ENCODE measurements around the gene OXCT1. TPM values are rescaled to one million over a fixed set of nuclear protein-coding genes. Genes with fewer than 3 reads are reported as not detected.

Gene OXCT1
- polyA plus RNA-seq, 2 of the 4 experiments (the other 2 are of a cell fraction) = 2.6 to 3.0 TPM

DNA sequence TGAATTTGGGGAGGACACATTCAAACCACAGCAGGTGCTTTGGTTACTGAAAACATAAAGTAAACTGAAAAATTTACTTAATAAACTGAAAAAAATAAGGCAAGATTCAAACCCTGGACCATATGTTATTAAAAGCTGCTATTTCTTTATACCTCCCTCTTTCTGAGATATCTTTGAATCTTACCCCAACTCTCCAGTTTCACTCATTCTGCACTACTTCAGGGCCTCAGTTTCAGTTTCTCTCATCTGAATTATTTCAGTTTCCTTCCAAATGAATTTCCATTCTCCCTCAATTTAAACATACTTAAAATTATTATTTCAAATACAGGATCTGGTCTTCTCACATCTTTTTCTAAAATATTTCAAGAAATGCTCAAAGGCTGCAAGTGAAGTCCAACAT, 4.9 kb upstream of the OXCT1 start (continued):
- TF ChIP-seq, protein P1, sequence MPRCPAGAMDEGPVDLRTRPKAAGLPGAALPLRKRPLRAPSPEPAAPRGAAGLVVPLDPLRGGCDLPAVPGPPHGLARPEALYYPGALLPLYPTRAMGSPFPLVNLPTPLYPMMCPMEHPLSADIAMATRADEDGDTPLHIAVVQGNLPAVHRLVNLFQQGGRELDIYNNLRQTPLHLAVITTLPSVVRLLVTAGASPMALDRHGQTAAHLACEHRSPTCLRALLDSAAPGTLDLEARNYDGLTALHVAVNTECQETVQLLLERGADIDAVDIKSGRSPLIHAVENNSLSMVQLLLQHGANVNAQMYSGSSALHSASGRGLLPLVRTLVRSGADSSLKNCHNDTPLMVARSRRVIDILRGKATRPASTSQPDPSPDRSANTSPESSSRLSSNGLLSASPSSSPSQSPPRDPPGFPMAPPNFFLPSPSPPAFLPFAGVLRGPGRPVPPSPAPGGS (IDR thresholded peaks at IDR 0.05) = no peak
- TF ChIP-seq GATA3 (IDR thresholded peaks at IDR 0.05; ENCODE audit: borderline replicate concordance) (no peak), EHF (CRISPR knock-in tag; IDR thresholded peaks at IDR 0.05) (no peak), SREBF2 (IDR thresholded peaks at IDR 0.05) (no peak), RNF2 (IDR thresholded peaks at IDR 0.05; ENCODE audit: borderline replicate concordance, low read depth) (no peak), BHLHE40 (IDR thresholded peaks at IDR 0.05; ENCODE audit: low read depth, low read length) (no peak), SMC3 (IDR thresholded peaks at IDR 0.05) (no peak)

- TF ChIP-seq RAD21 (conservative IDR thresholded peaks at IDR 0.05 in 1 of 2, IDR thresholded peaks at IDR 0.05 in 1 of 2) = no peak
- no peak for TF ChIP-seq NPAS2 (CRISPR knock-in tag; IDR thresholded peaks at IDR 0.05; ENCODE audit: borderline replicate concordance)
- TF ChIP-seq, protein P2, sequence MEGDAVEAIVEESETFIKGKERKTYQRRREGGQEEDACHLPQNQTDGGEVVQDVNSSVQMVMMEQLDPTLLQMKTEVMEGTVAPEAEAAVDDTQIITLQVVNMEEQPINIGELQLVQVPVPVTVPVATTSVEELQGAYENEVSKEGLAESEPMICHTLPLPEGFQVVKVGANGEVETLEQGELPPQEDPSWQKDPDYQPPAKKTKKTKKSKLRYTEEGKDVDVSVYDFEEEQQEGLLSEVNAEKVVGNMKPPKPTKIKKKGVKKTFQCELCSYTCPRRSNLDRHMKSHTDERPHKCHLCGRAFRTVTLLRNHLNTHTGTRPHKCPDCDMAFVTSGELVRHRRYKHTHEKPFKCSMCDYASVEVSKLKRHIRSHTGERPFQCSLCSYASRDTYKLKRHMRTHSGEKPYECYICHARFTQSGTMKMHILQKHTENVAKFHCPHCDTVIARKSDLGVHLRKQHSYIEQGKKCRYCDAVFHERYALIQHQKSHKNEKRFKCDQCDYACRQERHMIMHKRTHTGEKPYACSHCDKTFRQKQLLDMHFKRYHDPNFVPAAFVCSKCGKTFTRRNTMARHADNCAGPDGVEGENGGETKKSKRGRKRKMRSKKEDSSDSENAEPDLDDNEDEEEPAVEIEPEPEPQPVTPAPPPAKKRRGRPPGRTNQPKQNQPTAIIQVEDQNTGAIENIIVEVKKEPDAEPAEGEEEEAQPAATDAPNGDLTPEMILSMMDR (IDR thresholded peaks at IDR 0.05) = no peak
- TF ChIP-seq EP300 (IDR thresholded peaks at IDR 0.05) = no peak
- no peak for TF ChIP-seq MAFK (IDR thresholded peaks at IDR 0.05; ENCODE audit: partially characterized antibody)
- TF ChIP-seq HOXB5 (CRISPR knock-in tag; IDR thresholded peaks at IDR 0.05) = no peak
- TF ChIP-seq FOXS1 (CRISPR knock-in tag; IDR thresholded peaks at IDR 0.05) = no peak
- no peak for TF ChIP-seq FOSB (CRISPR knock-in tag; IDR thresholded peaks at IDR 0.05)
- TF ChIP-seq ZNF302 (CRISPR knock-in tag; IDR thresholded peaks at IDR 0.05) = no peak
- TF ChIP-seq ELK1 (IDR thresholded peaks at IDR 0.05; ENCODE audit: low read depth, low read length) = no peak
- TF ChIP-seq MYC (IDR thresholded peaks at IDR 0.05; ENCODE audit: borderline replicate concordance, low read length) = no peak
- TF ChIP-seq ZSCAN20 (CRISPR knock-in tag; IDR thresholded peaks at IDR 0.05) = no peak
- TF ChIP-seq CHD4 (IDR thresholded peaks at IDR 0.05; ENCODE audit: borderline replicate concordance) = no peak
- no peak for TF ChIP-seq ZFP36 (IDR thresholded peaks at IDR 0.05; ENCODE audit: borderline replicate concordance, partially characterized antibody)
- TF ChIP-seq CBX8 (IDR thresholded peaks at IDR 0.05) = no peak
- no peak for TF ChIP-seq FOSL2 (IDR thresholded peaks at IDR 0.05)
- TF ChIP-seq FOSL2 (CRISPR knock-in tag; IDR thresholded peaks at IDR 0.05) = no peak
- TF ChIP-seq, protein P3, sequence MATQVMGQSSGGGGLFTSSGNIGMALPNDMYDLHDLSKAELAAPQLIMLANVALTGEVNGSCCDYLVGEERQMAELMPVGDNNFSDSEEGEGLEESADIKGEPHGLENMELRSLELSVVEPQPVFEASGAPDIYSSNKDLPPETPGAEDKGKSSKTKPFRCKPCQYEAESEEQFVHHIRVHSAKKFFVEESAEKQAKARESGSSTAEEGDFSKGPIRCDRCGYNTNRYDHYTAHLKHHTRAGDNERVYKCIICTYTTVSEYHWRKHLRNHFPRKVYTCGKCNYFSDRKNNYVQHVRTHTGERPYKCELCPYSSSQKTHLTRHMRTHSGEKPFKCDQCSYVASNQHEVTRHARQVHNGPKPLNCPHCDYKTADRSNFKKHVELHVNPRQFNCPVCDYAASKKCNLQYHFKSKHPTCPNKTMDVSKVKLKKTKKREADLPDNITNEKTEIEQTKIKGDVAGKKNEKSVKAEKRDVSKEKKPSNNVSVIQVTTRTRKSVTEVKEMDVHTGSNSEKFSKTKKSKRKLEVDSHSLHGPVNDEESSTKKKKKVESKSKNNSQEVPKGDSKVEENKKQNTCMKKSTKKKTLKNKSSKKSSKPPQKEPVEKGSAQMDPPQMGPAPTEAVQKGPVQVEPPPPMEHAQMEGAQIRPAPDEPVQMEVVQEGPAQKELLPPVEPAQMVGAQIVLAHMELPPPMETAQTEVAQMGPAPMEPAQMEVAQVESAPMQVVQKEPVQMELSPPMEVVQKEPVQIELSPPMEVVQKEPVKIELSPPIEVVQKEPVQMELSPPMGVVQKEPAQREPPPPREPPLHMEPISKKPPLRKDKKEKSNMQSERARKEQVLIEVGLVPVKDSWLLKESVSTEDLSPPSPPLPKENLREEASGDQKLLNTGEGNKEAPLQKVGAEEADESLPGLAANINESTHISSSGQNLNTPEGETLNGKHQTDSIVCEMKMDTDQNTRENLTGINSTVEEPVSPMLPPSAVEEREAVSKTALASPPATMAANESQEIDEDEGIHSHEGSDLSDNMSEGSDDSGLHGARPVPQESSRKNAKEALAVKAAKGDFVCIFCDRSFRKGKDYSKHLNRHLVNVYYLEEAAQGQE (IDR thresholded peaks at IDR 0.05) = no peak
- TF ChIP-seq EHF (CRISPR knock-in tag; IDR thresholded peaks at IDR 0.05) = no peak
- H3K4me3 ChIP-seq = no peak overlapping the region
- no peak overlapping the region for H3K27ac ChIP-seq
- ChIA-PET CTCF (interaction anchor here (1.3 kb wide), 1 partner anchor 18 kb away, joined by 4 read pairs; no protein-coding TSS in a partner anchor), POLR2A (no interaction called here)
- no peak overlapping the region for H3K4me2 ChIP-seq
- no peak for ATAC-seq
- no peaks in the 10 kb centered on the region for H3K9me3 ChIP-seq
- H3K4me1 ChIP-seq = peaks cover 5% of the 10 kb centered on the region
- no peak for DNase-seq (ENCODE audit: low read depth in 1 of 2, low spot score in 1 of 2)
- no peak for FAIRE-seq
Measured at GRCh38 chr5:41874512-41875060, 4.4 kb upstream of the OXCT1 start.
